PFSK-1 (cell line): ENCODE measurements around the gene KIF26B.

ENCODE experiments used
- FOXP2 ChIP-seq: optimal IDR thresholded peaks from 2 replicates; pipeline ENCODE3; 2011; ENCODE audit warnings: borderline replicate concordance, control low read depth, inconsistent platforms; ENCODE audit not compliant: insufficient read depth; ENCODE audit errors: extremely low read length, extremely low read depth
- POLR2AphosphoS5 ChIP-seq: IDR thresholded peaks from 2 replicates; pipeline ENCODE4 v1.6.1; 2012; ENCODE audit warnings: low read depth, mild to moderate bottlenecking, control low read depth, low read length, moderate library complexity
- REST ChIP-seq, 2 experiments: IDR thresholded peaks; 2 replicates each; pipeline versions ENCODE4 v1.6.1 to v1.8.0; 2011 to 2012; ENCODE audit warnings: low read depth in 2 of 2, low read length in 2 of 2, control low read depth in 1 of 2, inconsistent platforms in 1 of 2, mild to moderate bottlenecking in 1 of 2, moderate library complexity in 1 of 2; ENCODE audit not compliant: insufficient read depth in 1 of 2
- SIN3A ChIP-seq: IDR thresholded peaks from 2 replicates; pipeline ENCODE4 v1.6.1; 2012; ENCODE audit warnings: mild to moderate bottlenecking, low read length, moderate library complexity, borderline replicate concordance; ENCODE audit not compliant: insufficient read depth
- TAF1 ChIP-seq: IDR thresholded peaks from 2 replicates; pipeline ENCODE4 v1.6.1; 2012; ENCODE audit warnings: low read length, control low read depth, borderline replicate concordance; ENCODE audit not compliant: insufficient read depth

The KIF26B gene

GRCh38 chr1:245207801-245208200 is 53.0 kb downstream of the KIF26B start:
- TF ChIP-seq REST (IDR thresholded peaks at IDR 0.05; ENCODE audit: insufficient read depth in 1 of 2, low read depth in 2 of 2, low read length in 2 of 2), result no peak
- no peak for TF ChIP-seq POLR2AphosphoS5

GRCh38 chr1:245209658-245210435 is 55.1 kb downstream of the KIF26B start:
- TF ChIP-seq SIN3A (no peak), POLR2AphosphoS5 (no peak), REST (IDR thresholded peaks at IDR 0.05; ENCODE audit: insufficient read depth in 1 of 2, low read depth in 2 of 2, low read length in 2 of 2) (no peak)

GRCh38 chr1:245211035-245211749 is 56.4 kb downstream of the KIF26B start:
- TF ChIP-seq REST (IDR thresholded peaks at IDR 0.05; ENCODE audit: insufficient read depth in 1 of 2, low read depth in 2 of 2, low read length in 2 of 2) (no peak), SIN3A (no peak), TAF1 (no peak), POLR2AphosphoS5 (no peak), FOXP2 (no peak)

- TF ChIP-seq FOXP2 (no peak), REST (IDR thresholded peaks at IDR 0.05; ENCODE audit: insufficient read depth in 1 of 2, low read depth in 2 of 2, low read length in 2 of 2) (no peak), SIN3A (no peak), POLR2AphosphoS5 (no peak), TAF1 (no peak)
Observed at GRCh38 chr1:245211761-245212160, 57.0 kb downstream of the KIF26B start.
